Upper lobe of left lung (tissue), 4 donors: Measurements from ENCODE around the gene GAS5.

ENCODE experiments used
- CTCF ChIP-seq, 6 experiments: fragments of 450-650 bp in 4 of 6; fragments of 200-600 bp in 2 of 6; sonication (generic) in 2 of 6; IDR thresholded peaks; one replicate each; pipeline ENCODE4 v1.5.1; 2016 to 2019; ENCODE audit warnings: antibody characterized with exemption in 6 of 6
- EP300 ChIP-seq, 4 donors: sonication (generic); formaldehyde crosslinking; IDR thresholded peaks; one replicate each; pipeline ENCODE4 v1.5.1; 2017; ENCODE audit warnings: antibody characterized with exemption in 4 of 4, control low read depth in 2 of 4
- POLR2A ChIP-seq, 4 donors: fragments of 450-650 bp; IDR thresholded peaks; one replicate each; pipeline ENCODE4 v1.5.1; 2016 to 2017; ENCODE audit warnings: antibody characterized with exemption in 4 of 4, mild to moderate bottlenecking in 2 of 4
- POLR2AphosphoS5 ChIP-seq, 2 donors: sonication (generic); formaldehyde crosslinking; IDR thresholded peaks; one replicate each; pipeline ENCODE4 v1.5.1; 2017; ENCODE audit warnings: antibody characterized with exemption in 2 of 2

- no peak for TF ChIP-seq POLR2A (IDR thresholded peaks at IDR 0.05)
- no peak for TF ChIP-seq CTCF (IDR thresholded peaks at IDR 0.05)
- no peak for TF ChIP-seq POLR2AphosphoS5 (IDR thresholded peaks at IDR 0.05)
- no peak for TF ChIP-seq EP300 (IDR thresholded peaks at IDR 0.05)
Observed at GRCh38 chr1:173865468-173866164, 2.2 kb downstream of the GAS5 start.
